NCI-H226 (cell line): ENCODE measurements around the gene AIM2.

ENCODE experiments used
- DNase-seq: peaks from one replicate; pipeline ENCODE4 v3.0.0-alpha.2; 2015

The AIM2 gene

GRCh38 chr1:159014851-159015250 is 61.7 kb downstream of the AIM2 start:
- no peak for DNase-seq

DNA sequence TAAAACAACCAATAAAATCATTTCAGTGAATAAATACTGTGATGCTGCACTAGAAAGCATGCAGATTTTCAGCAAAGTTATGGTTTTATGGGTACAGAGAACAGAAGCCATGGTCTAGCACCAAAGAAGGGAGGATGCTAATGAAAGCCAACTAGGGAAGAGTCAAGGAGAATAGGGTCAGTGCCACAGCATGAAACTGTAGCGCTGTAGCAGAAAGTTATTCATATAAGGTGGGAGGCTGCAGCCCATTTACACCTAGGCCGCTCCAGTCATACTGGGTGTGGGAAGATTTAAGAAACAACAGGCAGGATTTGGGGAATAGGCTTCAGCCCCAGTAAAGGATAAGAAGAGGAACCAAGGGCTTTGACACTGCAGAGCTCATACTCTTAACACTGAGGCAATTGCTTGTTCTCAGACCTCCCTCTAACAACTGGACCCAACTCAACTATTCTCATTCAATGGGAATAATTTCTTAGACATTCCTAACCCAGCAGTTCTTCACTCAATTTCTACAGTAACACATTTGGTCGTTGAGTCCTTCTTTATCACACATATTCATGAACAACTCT is 62.5 kb downstream of the AIM2 start:
- DNase-seq: no peak

DNA sequence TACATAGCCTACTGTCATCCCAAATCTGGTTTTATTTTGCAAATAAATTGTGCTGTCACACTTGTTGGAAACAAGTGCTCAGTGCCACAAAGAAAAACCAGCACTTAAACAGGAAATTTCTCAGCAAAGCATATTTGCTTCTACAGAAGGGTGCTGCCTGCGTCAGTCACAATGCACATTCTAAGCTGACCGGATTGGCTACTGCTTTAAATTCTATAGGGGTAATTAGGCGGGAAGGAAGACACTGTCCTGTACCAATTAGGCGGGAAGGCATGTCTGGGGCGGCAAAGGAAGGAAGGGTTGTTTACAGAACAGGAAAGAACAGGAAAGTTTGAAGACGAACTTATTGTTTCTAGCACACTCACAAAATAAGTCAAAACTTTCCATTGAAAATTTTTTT is 64.1 kb downstream of the AIM2 start:
- no peak for DNase-seq
